HFFc6 (cell line): Measurements from ENCODE around the gene VRK1. TPM values are rescaled to one million over a fixed set of nuclear protein-coding genes. Genes with fewer than 3 reads are reported as not detected.

ENCODE experiments used
- DNase-seq: peaks from one replicate; pipeline ENCODE4 v3.0.0-alpha.2; 2018
- H3K27ac Mint-ChIP-seq: 2 replicates; pipeline ENCODE4 v1.8.0; 2020; ENCODE audit warnings: mild to moderate bottlenecking, mixed read lengths
- H3K27me3 Mint-ChIP-seq: 2 replicates; pipeline ENCODE4 v1.8.0; 2021; ENCODE audit warnings: mild to moderate bottlenecking, moderate library complexity, mixed read lengths; ENCODE audit not compliant: insufficient read depth
- H3K36me3 Mint-ChIP-seq: 2 replicates; pipeline ENCODE4 v1.8.0; 2021; ENCODE audit warnings: low read depth, mixed read lengths
- H3K4me1 Mint-ChIP-seq: 2 replicates; pipeline ENCODE4 v1.8.0; 2020; ENCODE audit warnings: low read depth, mixed read lengths
- H3K4me3 Mint-ChIP-seq: 2 replicates; pipeline ENCODE4 v1.8.0; 2020; ENCODE audit warnings: mild to moderate bottlenecking, moderate library complexity, mixed read lengths
- H3K9me3 Mint-ChIP-seq: 2 replicates; pipeline ENCODE4 v1.8.0; 2020; ENCODE audit warnings: mild to moderate bottlenecking, mixed read lengths
- CTCF ChIP-seq: fragments of 200-600 bp; sonication (generic); IDR thresholded peaks from 2 replicates; pipeline ENCODE4 v1.5.0; 2021; ENCODE audit warnings: antibody characterized with exemption, mild to moderate bottlenecking
- total RNA-seq, 6 experiments: library from RNA; stranded (reverse); fragmentation: NEBNext Ultra II Directional; extraction: Animal tissue kit (Norgen Biotek cat#: 25700); gene quantifications; 2 replicates in 1 of 6; 3 replicates in 5 of 6; pipeline ENCODE4 v1.2.3, GENCODE V29; 2021

VRK1 gene
- total RNA-seq, 6 experiments from 2014 or later = 10.1 to 19.1 (median 17.5) TPM

DNA sequence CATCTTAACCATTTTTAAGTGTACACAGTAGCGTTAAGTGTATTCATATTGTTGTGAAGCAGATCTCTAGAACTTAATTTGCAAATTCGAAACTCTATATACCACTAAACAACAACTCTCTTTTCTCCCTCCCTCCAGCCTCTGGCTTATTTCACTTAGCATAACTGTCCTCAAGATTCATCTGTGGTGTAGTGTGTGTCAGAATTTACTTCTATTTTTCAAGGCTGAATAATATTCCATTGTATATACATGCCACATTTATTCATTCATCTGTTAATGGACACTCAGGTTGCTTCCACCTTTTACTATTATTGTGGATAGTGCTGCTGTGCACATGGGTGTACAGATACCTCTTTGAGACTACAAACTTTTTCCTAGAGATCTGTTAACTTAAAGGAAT lies 26.5 kb downstream of the VRK1 start:
- Mint-ChIP-seq H3K9me3 (no peaks in the 10 kb centered on the region), H3K27me3 (no peaks in the 10 kb centered on the region), H3K4me3 (no peak overlapping the region), H3K27ac (peak overlapping the region; percentile 14; the same call in 1 of the 2 replicates), H3K36me3 (peaks cover 16% of the 10 kb centered on the region), H3K4me1 (peaks cover 47% of the 10 kb centered on the region)
- no peak for TF ChIP-seq CTCF
- no peak for DNase-seq

DNA sequence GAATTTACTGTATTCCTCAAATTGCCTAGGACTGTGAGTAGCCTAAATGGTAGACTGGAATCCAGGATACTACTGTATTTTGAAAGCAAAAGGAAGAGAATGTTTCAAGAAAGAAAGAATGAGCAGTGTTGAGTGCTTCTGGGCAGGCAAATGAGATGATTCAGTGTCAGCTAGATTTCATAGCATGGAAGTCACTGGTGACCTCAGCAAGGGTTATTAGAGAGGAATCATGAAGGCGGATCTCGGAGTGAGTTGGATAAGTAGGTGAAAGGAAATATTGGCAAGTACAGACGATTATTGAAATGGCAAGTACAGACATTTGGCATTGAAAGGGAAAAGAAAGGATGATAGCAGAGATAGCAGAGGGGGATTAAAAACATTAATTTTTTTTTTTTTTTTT lies 27.1 kb downstream of the VRK1 start:
- H3K4me3 Mint-ChIP-seq = peak overlapping the region; percentile 48
- H3K9me3 Mint-ChIP-seq = 0 out of 2 replicates have a peak, but pooled peaks cover 1% of the 10 kb centered on the region
- H3K27ac Mint-ChIP-seq = peak overlapping the region; percentile 73
- peak; percentile 73 for DNase-seq
- H3K36me3 Mint-ChIP-seq = peaks cover 22% of the 10 kb centered on the region
- H3K4me1 Mint-ChIP-seq = peaks cover 47% of the 10 kb centered on the region
- H3K27me3 Mint-ChIP-seq = no peaks in the 10 kb centered on the region
- TF ChIP-seq CTCF = no peak

DNA sequence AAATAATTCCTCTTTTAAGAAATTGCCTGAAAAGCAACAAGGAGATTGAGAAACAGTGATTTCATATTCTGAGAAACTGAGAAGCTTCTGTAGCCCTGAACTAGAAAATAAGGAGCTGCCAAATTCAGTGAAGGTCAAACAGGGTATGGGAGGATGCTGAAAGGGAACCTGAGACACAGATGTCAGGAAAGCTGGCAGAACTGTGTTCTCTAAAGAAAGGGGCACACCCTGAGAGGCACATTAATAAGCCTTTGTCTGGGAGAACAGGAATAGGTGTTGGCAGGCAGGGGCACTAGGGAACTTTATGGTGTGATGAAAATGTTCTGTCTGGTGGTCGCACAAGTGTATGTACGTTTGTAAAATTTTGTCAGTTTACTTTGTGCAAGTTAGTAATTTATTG lies 29.6 kb downstream of the VRK1 start:
- peaks cover 17% of the 10 kb centered on the region for H3K9me3 Mint-ChIP-seq
- DNase-seq = no peak
- H3K27me3 Mint-ChIP-seq = no peaks in the 10 kb centered on the region
- H3K4me1 Mint-ChIP-seq = peaks cover 62% of the 10 kb centered on the region
- TF ChIP-seq CTCF = no peak
- H3K36me3 Mint-ChIP-seq = peaks cover 27% of the 10 kb centered on the region
- H3K4me3 Mint-ChIP-seq = no peak overlapping the region
- H3K27ac Mint-ChIP-seq = no peak overlapping the region; the same call in 1 of the 2 replicates

- Mint-ChIP-seq H3K27ac (no peak overlapping the region; the same call in 1 of the 2 replicates), H3K36me3 (peaks cover 27% of the 10 kb centered on the region), H3K4me3 (no peak overlapping the region), H3K4me1 (peaks cover 67% of the 10 kb centered on the region), H3K27me3 (no peaks in the 10 kb centered on the region), H3K9me3 (peaks cover 17% of the 10 kb centered on the region)
- no peak for TF ChIP-seq CTCF
- DNase-seq = no peak
These were observed 30.1 kb downstream of the VRK1 start for GRCh38 chr14:96827290-96827689.

DNA sequence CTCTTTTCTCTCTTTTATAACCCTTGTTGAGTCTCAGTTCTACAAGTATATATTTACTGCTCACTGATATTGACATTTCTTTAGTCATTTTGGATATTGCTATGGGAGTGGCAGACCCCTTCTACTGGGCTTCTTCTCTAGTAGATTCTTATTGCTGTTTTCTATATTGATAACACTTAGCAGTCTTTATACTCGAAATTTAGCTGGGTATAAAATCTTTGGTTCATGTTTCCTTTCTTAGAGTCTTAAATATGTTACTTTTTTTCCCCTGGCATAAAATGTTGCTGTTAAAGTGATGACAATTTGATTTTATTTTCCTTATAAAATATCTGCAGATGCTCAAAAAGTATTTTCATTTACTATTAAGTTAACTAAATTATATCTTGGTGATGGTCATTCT lies 32.6 kb downstream of the VRK1 start:
- Mint-ChIP-seq H3K36me3 (peaks cover 31% of the 10 kb centered on the region), H3K27ac (no peak overlapping the region), H3K4me3 (no peak overlapping the region), H3K27me3 (no peaks in the 10 kb centered on the region), H3K9me3 (peaks cover 17% of the 10 kb centered on the region), H3K4me1 (peaks cover 57% of the 10 kb centered on the region)
- TF ChIP-seq CTCF = no peak
- DNase-seq = no peak

- H3K4me1 Mint-ChIP-seq = peaks cover 47% of the 10 kb centered on the region
- no peak for TF ChIP-seq CTCF
- H3K4me3 Mint-ChIP-seq = no peak overlapping the region
- H3K9me3 Mint-ChIP-seq = peaks cover 17% of the 10 kb centered on the region
- DNase-seq = no peak
- H3K27ac Mint-ChIP-seq = no peak overlapping the region
- H3K36me3 Mint-ChIP-seq = peaks cover 33% of the 10 kb centered on the region
- no peaks in the 10 kb centered on the region for H3K27me3 Mint-ChIP-seq
These were observed 33.8 kb downstream of the VRK1 start for GRCh38 chr14:96830946-96831345.
